Measurements from ENCODE around the gene PACSIN2. TPM values are rescaled to one million over a fixed set of nuclear protein-coding genes. Genes with fewer than 3 reads are reported as not detected.
"Not testable (repeated sequence)": the region's sequence is repeated elsewhere in the genome, so short reads cannot be mapped to it uniquely, and the experiment has no call there.

Gene PACSIN2
- total RNA-seq, 6 experiments from 2014 or later, result 21.4 to 67.0 (median 47.1) TPM

- intact Hi-C loops (cut with DNase I), result no loop called here
- Histone ChIP-seq H3K4me1 (peaks cover 0 to 25% (median 6%) of the 10 kb centered on the region in 4 donors), H3K4me3 (no peak overlapping the region), H3K36me3 (no peaks in the 10 kb centered on the region), H3K9me3 (no peaks in the 10 kb centered on the region), H3K27me3 (no peaks in the 10 kb centered on the region), H3K27ac (no peak overlapping the region)
- ATAC-seq (no peak), DNase-seq (no peak)
- 51% methylated on average over 3 of the region's 6 CpGs for WGBS (ENCODE audit: insufficient coverage, low coverage, low lambda C conversion rate, missing lambda C conversion rate)
- TF ChIP-seq CTCF (IDR thresholded peaks at IDR 0.05), result no peak
Measured at GRCh38 chr22:42925598-42925997, 89.4 kb downstream of the PACSIN2 start.

GRCh38 chr22:42925031-42925430 is 89.9 kb downstream of the PACSIN2 start:
- H3K4me3 ChIP-seq; H3K27me3 ChIP-seq; DNase-seq; H3K27ac ChIP-seq; H3K9me3 ChIP-seq; intact Hi-C loops (cut with DNase I); ATAC-seq; H3K36me3 ChIP-seq: not testable (repeated sequence)
- H3K4me1 ChIP-seq, result peaks cover 0 to 23% (median 5%) of the 10 kb centered on the region in 4 donors
- 92% methylated on average over 10 of the region's 10 CpGs for WGBS (ENCODE audit: insufficient coverage, low coverage, low lambda C conversion rate, missing lambda C conversion rate)

GRCh38 chr22:42924436-42924835 is 90.5 kb downstream of the PACSIN2 start:
- 97% methylated on average over 5 of the region's 9 CpGs for whole genome bisulfite sequencing (ENCODE audit: insufficient coverage, low coverage, low lambda C conversion rate, missing lambda C conversion rate)
- no peaks in the 10 kb centered on the region for H3K27me3 ChIP-seq
- H3K9me3 ChIP-seq, result no peaks in the 10 kb centered on the region
- H3K4me1 ChIP-seq, result peaks cover 0 to 19% (median 3%) of the 10 kb centered on the region in 4 donors
- intact Hi-C loops (cut with DNase I), result no loop called here
- H3K36me3 ChIP-seq, result no peaks in the 10 kb centered on the region
- no peak for TF ChIP-seq POLR2A (IDR thresholded peaks at IDR 0.05)
- TF ChIP-seq CTCF (IDR thresholded peaks at IDR 0.05), result no peak
- no peak overlapping the region for H3K27ac ChIP-seq
- ATAC-seq, result no peak
- no peak for DNase-seq
- no peak overlapping the region for H3K4me3 ChIP-seq

GRCh38 chr22:42922374-42923191 is 92.4 kb downstream of the PACSIN2 start:
- peaks cover 0 to 12% (median 3%) of the 10 kb centered on the region in 4 donors for H3K4me1 ChIP-seq
- no peaks in the 10 kb centered on the region for H3K27me3 ChIP-seq
- H3K27ac ChIP-seq, result no peak overlapping the region
- H3K4me3 ChIP-seq, result no peak overlapping the region
- H3K36me3 ChIP-seq, result no peaks in the 10 kb centered on the region
- DNase-seq, result peak in 2 of 3 donors; percentile 60 to 70
- H3K9me3 ChIP-seq, result no peaks in the 10 kb centered on the region
- WGBS (ENCODE audit: insufficient coverage, low coverage, low lambda C conversion rate, missing lambda C conversion rate), result 55% methylated on average over 8 of the region's 13 CpGs
- intact Hi-C loops (cut with DNase I), result no loop called here
- TF ChIP-seq CTCF (IDR thresholded peaks at IDR 0.05) (no peak), POLR2A (IDR thresholded peaks at IDR 0.05) (no peak)
- peak; percentile 22 to 87 (median 54) for ATAC-seq

GRCh38 chr22:42920101-42920820 is 94.7 kb downstream of the PACSIN2 start:
- Histone ChIP-seq H3K36me3 (no peaks in the 10 kb centered on the region), H3K4me3 (no peak overlapping the region), H3K27ac (no peak overlapping the region), H3K9me3 (no peaks in the 10 kb centered on the region), H3K27me3 (no peaks in the 10 kb centered on the region), H3K4me1 (peaks cover 0 to 15% (median 3%) of the 10 kb centered on the region in 4 donors)
- intact Hi-C loops (cut with DNase I), result no loop called here
- TF ChIP-seq CTCF (IDR thresholded peaks at IDR 0.05) (no peak), POLR2A (IDR thresholded peaks at IDR 0.05) (no peak)
- WGBS (ENCODE audit: insufficient coverage, low coverage, low lambda C conversion rate, missing lambda C conversion rate), result 46% methylated on average over 6 of the region's 10 CpGs
- no peak for DNase-seq
- ATAC-seq, result peak in 1 of 4 donors; percentile 47
